Small intestine (tissue), 7 donors: ENCODE results near the gene OR9Q2. TPM values are rescaled to one million over a fixed set of nuclear protein-coding genes. Genes with fewer than 3 reads are reported as not detected.
"Not testable (repeated sequence)": the region's sequence is repeated elsewhere in the genome, so short reads cannot be mapped to it uniquely, and the experiment has no call there.

ENCODE experiments used
- DNase-seq, 2 donors: peaks; one replicate each; pipeline versions ENCODE4 v3.0.0 to v3.0.0-alpha.2; 2013
- FAIRE-seq: peaks from 2 replicates; lab custom pipeline; 2012; peaks lifted over from hg19 to GRCh38; lab: Jason Lieb, UNC
- H3K27ac ChIP-seq, 3 donors: one replicate each; pipeline ENCODE4 v1.5.1; 2013; ENCODE audit warnings: low read length in 2 of 3, mild to moderate bottlenecking in 2 of 3, control low read depth in 1 of 3, inconsistent platforms in 1 of 3, low read depth in 1 of 3, moderate library complexity in 1 of 3
- H3K27me3 ChIP-seq, 3 donors: one replicate each; pipeline ENCODE4 v1.6.1; 2013; ENCODE audit warnings: low read length in 3 of 3, inconsistent platforms in 1 of 3; ENCODE audit not compliant: control insufficient read depth in 3 of 3, insufficient read depth in 3 of 3
- H3K36me3 ChIP-seq, 3 donors: one replicate each; pipeline ENCODE4 v1.6.1; 2013; ENCODE audit warnings: low read length in 3 of 3, inconsistent platforms in 1 of 3, low read depth in 1 of 3, mild to moderate bottlenecking in 1 of 3, moderate library complexity in 1 of 3; ENCODE audit not compliant: control insufficient read depth in 3 of 3, insufficient read depth in 2 of 3
- H3K4me1 ChIP-seq, 3 donors: one replicate each; pipeline ENCODE4 v1.6.1; 2013; ENCODE audit warnings: low read length in 2 of 3, inconsistent platforms in 1 of 3, low read depth in 1 of 3, mild to moderate bottlenecking in 1 of 3, moderate library complexity in 1 of 3; ENCODE audit not compliant: control insufficient read depth in 3 of 3, insufficient read depth in 2 of 3
- H3K4me3 ChIP-seq, 3 donors: one replicate each; pipeline ENCODE4 v1.5.1; 2013; ENCODE audit warnings: low read length in 3 of 3, control low read depth in 1 of 3, inconsistent platforms in 1 of 3, low read depth in 1 of 3, mild to moderate bottlenecking in 1 of 3, moderate library complexity in 1 of 3
- H3K9me3 ChIP-seq, 2 donors: one replicate each; pipeline ENCODE4 v1.6.1; 2013; ENCODE audit warnings: low read depth in 1 of 2, low read length in 1 of 2; ENCODE audit not compliant: control insufficient read depth in 2 of 2, insufficient read depth in 1 of 2
- WGBS, 3 donors: extraction: QIAGEN DNeasy Blood & Tissue Kit; methylation state at CpG; one replicate each; pipeline ENCODE4 v1.1.7; 2013; 5-methylcytosine and 5-hydroxymethylcytosine counted together
- polyA plus RNA-seq, 4 donors: library from polyadenylated mRNA; stranded (reverse) in 3 of 4; unstranded in 1 of 4; fragments of 200-250 nt in 3 of 4; fragments of 120-200 nt in 1 of 4; gene quantifications; one replicate each; pipeline versions ENCODE4 v1.2.1 to v1.2.3, GENCODE V29; 2013
- donor health status: healthy with polysubstance abuse.
- donor health status: control.
- donor health status: control.
- donor health status: Bipolar disorder and iron deficiency.
- donor health status: healthy.

Gene OR9Q2
- polyA plus RNA-seq, 4 donors: not detected

GRCh38 chr11:58179648-58180047, 9.2 kb upstream of the OR9Q2 start:
- Histone ChIP-seq H3K4me3 (no peak overlapping the region), H3K9me3 (no peaks in the 10 kb centered on the region), H3K27ac (no peak overlapping the region), H3K4me1 (no peaks in the 10 kb centered on the region), H3K36me3 (no peaks in the 10 kb centered on the region), H3K27me3 (no peaks in the 10 kb centered on the region)
- no peak for FAIRE-seq
- no peak for DNase-seq
- 80 to 86% (median 80%) methylated on average over 7 of the region's 7 CpGs for WGBS, 3 donors

GRCh38 chr11:58186938-58187337, 1.9 kb upstream of the OR9Q2 start:
- H3K27me3 ChIP-seq: no peaks in the 10 kb centered on the region
- 90 to 97% (median 94%) methylated on average over 4 of the region's 4 CpGs for WGBS, 3 donors
- no peak for FAIRE-seq

GRCh38 chr11:58192229-58192628, 3.4 kb downstream of the OR9Q2 start:
- H3K4me1 ChIP-seq: peaks cover 2 to 20% (median 8%) of the 10 kb centered on the region in 3 donors
- no peaks in the 10 kb centered on the region for H3K36me3 ChIP-seq
- peak; percentile 94 for FAIRE-seq
- peak overlapping the region in 1 of 3 donors; percentile 54 for H3K27ac ChIP-seq
- no peaks in the 10 kb centered on the region for H3K27me3 ChIP-seq
- no peak overlapping the region for H3K4me3 ChIP-seq
- 19 to 61% (median 35%) methylated on average over 3 of the region's 3 CpGs for WGBS, 3 donors
- peaks cover 0 to 14% of the 10 kb centered on the region in 2 donors for H3K9me3 ChIP-seq
- DNase-seq: peak; percentile 84 to 97

More at GRCh38 chr11:58186938-58187337, 1.9 kb upstream of the OR9Q2 start:
- Histone ChIP-seq H3K27ac (no peak overlapping the region), H3K9me3 (peaks cover 0 to 12% of the 10 kb centered on the region in 2 donors), H3K36me3 (no peaks in the 10 kb centered on the region), H3K4me1 (peaks cover 0 to 10% (median 7%) of the 10 kb centered on the region in 3 donors), H3K4me3 (no peak overlapping the region)
- DNase-seq: no peak

- H3K9me3 ChIP-seq: peaks cover 0 to 12% of the 10 kb centered on the region in 2 donors
- DNase-seq (peak; percentile 63 to 93), FAIRE-seq (no peak)
- no peak overlapping the region for H3K4me3 ChIP-seq
- H3K4me1 ChIP-seq: peaks cover 2 to 20% (median 8%) of the 10 kb centered on the region in 3 donors
- no peaks in the 10 kb centered on the region for H3K36me3 ChIP-seq
- peak overlapping the region; percentile 8 to 81 (median 66) for H3K27ac ChIP-seq
- H3K27me3 ChIP-seq: no peaks in the 10 kb centered on the region
These were observed 4.5 kb downstream of the OR9Q2 start for GRCh38 chr11:58193391-58193790.

GRCh38 chr11:58195939-58196338, 7.1 kb downstream of the OR9Q2 start:
- Histone ChIP-seq H3K27me3 (no peaks in the 10 kb centered on the region), H3K27ac (no peak overlapping the region), H3K4me1 (peaks cover 2 to 18% (median 2%) of the 10 kb centered on the region in 3 donors), H3K9me3 (peaks cover 0 to 6% of the 10 kb centered on the region in 2 donors), H3K36me3 (no peaks in the 10 kb centered on the region), H3K4me3 (no peak overlapping the region)
- WGBS, 3 donors: 93 to 96% (median 96%) methylated on average over 2 of the region's 2 CpGs
- no peak for DNase-seq
- FAIRE-seq: no peak

- Histone ChIP-seq H3K27ac (no peak overlapping the region), H3K36me3 (no peaks in the 10 kb centered on the region), H3K9me3 (no peaks in the 10 kb centered on the region), H3K27me3 (no peaks in the 10 kb centered on the region), H3K4me1 (no peaks in the 10 kb centered on the region), H3K4me3 (no peak overlapping the region)
- no peak for DNase-seq
- no peak for FAIRE-seq
- WGBS, 3 donors: 34 to 42% (median 38%) methylated on average over 1 of the region's 1 CpG
These were observed 10.4 kb downstream of the OR9Q2 start for GRCh38 chr11:58199271-58199670.

- DNase-seq (no peak), FAIRE-seq (no peak)
- no peaks in the 10 kb centered on the region for H3K4me1 ChIP-seq
- H3K27ac ChIP-seq: no peak within 1 kb of the TSS
- H3K36me3 ChIP-seq: no peaks in the 10 kb centered on the region
- H3K9me3 ChIP-seq: no peaks in the 10 kb centered on the region
- no peaks in the 10 kb centered on the region for H3K27me3 ChIP-seq
- no peak within 1 kb of the TSS for H3K4me3 ChIP-seq
These were observed 15.2 kb downstream of the OR9Q2 start, which contains the start of gene OR1S2 for GRCh38 chr11:58204042-58204441. Gene OR1S2, minus strand, starts transcription at chr11:58204142. Its CDS starts 0 bp downstream, at chr11:58204142.

GRCh38 chr11:58212420-58212819, 23.6 kb downstream of the OR9Q2 start, which contains the start of gene OR1S1:
Gene OR1S1, plus strand, starts transcription at chr11:58212720.
- DNase-seq, H3K36me3 ChIP-seq, H3K4me1 ChIP-seq, H3K4me3 ChIP-seq, H3K9me3 ChIP-seq, H3K27me3 ChIP-seq, H3K27ac ChIP-seq, FAIRE-seq: not testable (repeated sequence)
- 80 to 93% (median 89%) methylated on average over 1 to 2 of the region's 2 CpGs for WGBS, 3 donors

GRCh38 chr11:58216476-58216875, 27.6 kb downstream of the OR9Q2 start:
- H3K4me3 ChIP-seq: no peak overlapping the region
- FAIRE-seq: no peak
- H3K9me3 ChIP-seq: no peaks in the 10 kb centered on the region

More at GRCh38 chr11:58216476-58216875, 27.6 kb downstream of the OR9Q2 start:
- H3K27me3 ChIP-seq: no peaks in the 10 kb centered on the region
- no peak overlapping the region for H3K27ac ChIP-seq
- no peaks in the 10 kb centered on the region for H3K36me3 ChIP-seq
- no peak for DNase-seq
- no peaks in the 10 kb centered on the region for H3K4me1 ChIP-seq
